Ishikawa (cell line): ENCODE results near the gene SPATA6L.

Source experiments
- CEBPB ChIP-seq: IDR thresholded peaks from 2 replicates; pipeline ENCODE4 v1.6.1; 2012
- CREB1 ChIP-seq: IDR thresholded peaks from 2 replicates; pipeline ENCODE4 v1.6.1; 2012; ENCODE audit warnings: low read depth
- EGR1 ChIP-seq: IDR thresholded peaks from 2 replicates; pipeline ENCODE4 v1.6.1; 2012
- EP300 ChIP-seq: IDR thresholded peaks from 2 replicates; pipeline ENCODE4 v1.6.1; 2012; ENCODE audit warnings: borderline replicate concordance
- FOXM1 ChIP-seq: IDR thresholded peaks from 2 replicates; pipeline ENCODE4 v1.6.1; 2012; ENCODE audit warnings: low read depth, borderline replicate concordance
- NFIC ChIP-seq: IDR thresholded peaks from 2 replicates; pipeline ENCODE4 v1.6.1; 2012
- RAD21 ChIP-seq: IDR thresholded peaks from 2 replicates; pipeline ENCODE4 v1.6.1; 2012; ENCODE audit warnings: low read depth
- TAF1 ChIP-seq: IDR thresholded peaks from 2 replicates; pipeline ENCODE4 v1.6.1; 2012; ENCODE audit warnings: low read depth, mild to moderate bottlenecking
- TCF12 ChIP-seq: IDR thresholded peaks from 2 replicates; pipeline ENCODE4 v1.6.1; 2012; ENCODE audit warnings: low read depth
- TEAD4 ChIP-seq: IDR thresholded peaks from 2 replicates; pipeline ENCODE4 v1.6.1; 2012
- YY1 ChIP-seq: IDR thresholded peaks from 2 replicates; pipeline ENCODE4 v1.6.1; 2012; ENCODE audit warnings: low read depth
- ZBTB7A ChIP-seq: IDR thresholded peaks from 2 replicates; pipeline ENCODE4 v1.6.1; 2012; ENCODE audit warnings: low read depth
- TF ChIP-seq, protein P1 (sequence below): IDR thresholded peaks from 2 replicates; pipeline ENCODE4 v1.6.1; 2012
- TF ChIP-seq, protein P2 (sequence below): IDR thresholded peaks from 2 replicates; pipeline ENCODE4 v1.6.1; 2012; ENCODE audit warnings: low read depth, mild to moderate bottlenecking
- TF ChIP-seq, protein P3 (sequence below): IDR thresholded peaks from 2 replicates; pipeline ENCODE4 v1.6.1; 2012

SPATA6L gene

DNA sequence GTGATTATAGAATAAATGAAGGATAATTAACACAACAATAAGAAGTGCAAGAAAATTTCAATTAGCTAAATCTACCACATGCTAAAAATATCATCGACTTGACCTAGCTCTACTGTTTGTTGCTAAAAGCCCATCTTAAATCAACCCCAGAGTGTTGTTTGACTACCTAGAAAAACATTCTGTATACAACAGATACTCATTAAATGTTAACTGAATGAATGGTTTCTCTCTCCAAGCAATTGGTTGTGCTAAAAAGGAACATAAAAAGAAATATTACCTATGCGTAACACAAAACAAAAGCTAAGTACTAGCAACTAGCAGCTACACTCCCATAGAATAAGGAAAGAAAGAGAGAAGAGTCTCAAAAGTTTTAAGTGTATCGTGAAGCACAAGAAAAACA is 9.7 kb downstream of the SPATA6L start:
- TF ChIP-seq, protein P1, sequence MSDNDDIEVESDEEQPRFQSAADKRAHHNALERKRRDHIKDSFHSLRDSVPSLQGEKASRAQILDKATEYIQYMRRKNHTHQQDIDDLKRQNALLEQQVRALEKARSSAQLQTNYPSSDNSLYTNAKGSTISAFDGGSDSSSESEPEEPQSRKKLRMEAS: no peak

DNA sequence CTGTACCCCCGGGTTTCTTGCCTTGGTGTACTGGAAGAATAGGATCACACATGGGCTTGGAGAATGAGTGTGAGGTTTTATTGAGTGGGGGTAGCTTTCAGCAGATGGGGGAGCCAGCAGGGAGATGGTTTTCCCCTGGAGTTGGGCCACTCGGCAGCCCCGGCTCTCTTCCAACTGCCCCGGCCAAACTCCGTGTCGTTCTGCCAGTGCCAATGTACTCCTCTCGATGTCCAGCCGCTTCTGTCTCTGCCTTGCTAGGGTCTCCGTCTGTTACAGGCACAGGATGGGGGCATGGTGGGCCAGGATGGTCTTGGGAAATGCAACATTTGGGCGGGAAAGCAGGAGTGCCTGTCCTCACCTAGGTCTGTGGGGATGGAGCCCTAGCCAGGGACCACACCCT is 11.7 kb downstream of the SPATA6L start:
- TF ChIP-seq TEAD4 (no peak), EP300 (no peak), TAF1 (no peak), CREB1 (no peak), CEBPB (no peak), ZBTB7A (no peak), YY1 (no peak), RAD21 (no peak), TCF12 (no peak), NFIC (no peak), FOXM1 (no peak), EGR1 (no peak)
- TF ChIP-seq, protein P2, sequence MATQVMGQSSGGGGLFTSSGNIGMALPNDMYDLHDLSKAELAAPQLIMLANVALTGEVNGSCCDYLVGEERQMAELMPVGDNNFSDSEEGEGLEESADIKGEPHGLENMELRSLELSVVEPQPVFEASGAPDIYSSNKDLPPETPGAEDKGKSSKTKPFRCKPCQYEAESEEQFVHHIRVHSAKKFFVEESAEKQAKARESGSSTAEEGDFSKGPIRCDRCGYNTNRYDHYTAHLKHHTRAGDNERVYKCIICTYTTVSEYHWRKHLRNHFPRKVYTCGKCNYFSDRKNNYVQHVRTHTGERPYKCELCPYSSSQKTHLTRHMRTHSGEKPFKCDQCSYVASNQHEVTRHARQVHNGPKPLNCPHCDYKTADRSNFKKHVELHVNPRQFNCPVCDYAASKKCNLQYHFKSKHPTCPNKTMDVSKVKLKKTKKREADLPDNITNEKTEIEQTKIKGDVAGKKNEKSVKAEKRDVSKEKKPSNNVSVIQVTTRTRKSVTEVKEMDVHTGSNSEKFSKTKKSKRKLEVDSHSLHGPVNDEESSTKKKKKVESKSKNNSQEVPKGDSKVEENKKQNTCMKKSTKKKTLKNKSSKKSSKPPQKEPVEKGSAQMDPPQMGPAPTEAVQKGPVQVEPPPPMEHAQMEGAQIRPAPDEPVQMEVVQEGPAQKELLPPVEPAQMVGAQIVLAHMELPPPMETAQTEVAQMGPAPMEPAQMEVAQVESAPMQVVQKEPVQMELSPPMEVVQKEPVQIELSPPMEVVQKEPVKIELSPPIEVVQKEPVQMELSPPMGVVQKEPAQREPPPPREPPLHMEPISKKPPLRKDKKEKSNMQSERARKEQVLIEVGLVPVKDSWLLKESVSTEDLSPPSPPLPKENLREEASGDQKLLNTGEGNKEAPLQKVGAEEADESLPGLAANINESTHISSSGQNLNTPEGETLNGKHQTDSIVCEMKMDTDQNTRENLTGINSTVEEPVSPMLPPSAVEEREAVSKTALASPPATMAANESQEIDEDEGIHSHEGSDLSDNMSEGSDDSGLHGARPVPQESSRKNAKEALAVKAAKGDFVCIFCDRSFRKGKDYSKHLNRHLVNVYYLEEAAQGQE: no peak
- TF ChIP-seq, protein P3, sequence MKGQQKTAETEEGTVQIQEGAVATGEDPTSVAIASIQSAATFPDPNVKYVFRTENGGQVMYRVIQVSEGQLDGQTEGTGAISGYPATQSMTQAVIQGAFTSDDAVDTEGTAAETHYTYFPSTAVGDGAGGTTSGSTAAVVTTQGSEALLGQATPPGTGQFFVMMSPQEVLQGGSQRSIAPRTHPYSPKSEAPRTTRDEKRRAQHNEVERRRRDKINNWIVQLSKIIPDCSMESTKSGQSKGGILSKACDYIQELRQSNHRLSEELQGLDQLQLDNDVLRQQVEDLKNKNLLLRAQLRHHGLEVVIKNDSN: no peak
- TF ChIP-seq, protein P1: no peak

DNA sequence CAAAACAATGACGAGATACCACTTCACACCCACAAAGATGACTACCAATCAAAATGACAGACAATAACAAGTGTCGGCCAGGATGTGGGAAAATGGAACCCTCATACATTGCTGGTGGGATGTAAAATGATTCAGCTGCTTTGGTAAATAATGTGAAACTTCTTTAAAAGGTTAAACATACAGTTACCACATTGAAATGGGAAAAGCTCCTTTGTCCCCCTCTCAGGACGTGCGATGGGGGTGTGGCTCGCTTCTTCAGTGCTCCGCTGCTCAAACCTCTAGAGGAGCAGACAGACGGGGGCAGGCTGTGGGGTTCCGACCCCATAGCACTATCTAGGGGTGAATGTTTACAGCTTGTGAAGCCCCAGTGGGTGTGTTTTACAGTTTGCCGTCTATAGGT is 12.2 kb downstream of the SPATA6L start:
- no peak for TF ChIP-seq TAF1
- no peak for TF ChIP-seq RAD21
- TF ChIP-seq EP300: no peak
- TF ChIP-seq TCF12: no peak
- TF ChIP-seq, protein P1: no peak
- no peak for TF ChIP-seq CEBPB
- no peak for TF ChIP-seq FOXM1
- TF ChIP-seq EGR1: no peak
- no peak for TF ChIP-seq NFIC
- TF ChIP-seq, protein P2: no peak
- TF ChIP-seq, protein P3: no peak
- no peak for TF ChIP-seq CREB1
- TF ChIP-seq YY1: no peak
- no peak for TF ChIP-seq TEAD4
- TF ChIP-seq ZBTB7A: no peak

DNA sequence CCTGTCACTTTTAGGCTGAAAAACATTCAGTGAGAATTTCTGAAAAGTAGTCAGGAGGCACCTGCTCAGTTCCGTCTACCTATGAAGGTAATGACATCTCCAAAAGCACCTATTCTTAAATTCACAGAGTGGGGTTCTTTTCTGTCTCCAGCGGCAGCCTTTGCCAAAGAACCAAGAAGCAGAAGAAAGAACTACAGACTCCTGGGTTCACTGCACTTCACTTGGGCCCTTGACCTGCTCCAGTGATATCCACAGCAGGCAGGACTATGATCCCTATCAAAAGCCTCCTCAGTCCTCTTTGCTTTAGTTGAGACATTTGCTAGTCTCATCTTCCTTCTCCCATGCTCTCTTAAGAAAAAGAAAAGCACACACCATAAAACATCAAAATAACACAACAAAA is 23.9 kb downstream of the SPATA6L start:
- TF ChIP-seq NFIC: no peak

DNA sequence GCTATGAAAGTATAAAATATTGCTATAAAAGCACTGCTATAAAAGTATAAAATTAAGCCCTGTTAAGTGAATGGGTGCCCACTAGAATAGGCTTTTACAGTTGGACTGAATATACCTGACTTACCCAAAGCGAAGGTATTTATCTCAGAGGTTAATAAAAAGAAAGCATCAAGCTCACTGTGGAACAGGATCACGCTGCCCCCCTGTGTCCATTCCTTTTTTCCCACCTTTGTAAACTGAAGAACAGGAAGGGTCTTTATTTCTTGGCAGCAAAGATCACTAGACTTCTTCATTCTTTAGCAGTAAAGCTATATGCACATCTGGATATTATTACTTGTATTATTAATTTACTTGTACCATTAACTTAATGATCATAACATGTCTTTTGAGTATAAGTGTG is 26.3 kb downstream of the SPATA6L start:
- TF ChIP-seq EGR1 (no peak), RAD21 (peak; percentile 72), CREB1 (no peak)

DNA sequence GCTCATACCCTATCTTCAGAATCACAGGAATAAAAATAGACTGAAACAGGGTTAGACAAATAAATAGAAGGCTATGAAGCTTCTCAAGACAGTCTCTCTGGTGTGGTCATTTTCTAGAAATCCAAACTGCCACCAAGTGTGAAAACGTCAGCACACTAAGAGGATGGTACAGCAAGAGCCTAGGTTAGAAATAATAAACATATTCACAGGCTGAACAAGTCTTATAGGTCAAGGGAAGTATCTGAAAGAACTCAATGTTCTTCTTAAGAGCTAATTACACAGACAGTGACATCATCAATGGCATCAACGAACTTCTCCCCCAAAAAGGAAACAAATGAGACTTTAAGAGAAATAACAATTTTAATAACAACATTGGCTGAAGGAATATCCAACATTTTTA is 26.9 kb downstream of the SPATA6L start:
- no peak for TF ChIP-seq CREB1
- TF ChIP-seq CEBPB: no peak
- TF ChIP-seq, protein P2: no peak
- TF ChIP-seq TCF12: no peak
- no peak for TF ChIP-seq TAF1
- no peak for TF ChIP-seq YY1
- TF ChIP-seq, protein P1: no peak
- no peak for TF ChIP-seq RAD21
- TF ChIP-seq EGR1: no peak
- TF ChIP-seq TEAD4: no peak
- TF ChIP-seq, protein P3: no peak
- no peak for TF ChIP-seq ZBTB7A
- no peak for TF ChIP-seq FOXM1
- TF ChIP-seq EP300: no peak
- TF ChIP-seq NFIC: no peak
